NOMO-1 (cell line): ENCODE results near the gene TPBG.

Source experiments
- DNase-seq, 2 experiments: peaks; one replicate each; lab custom pipeline; 2025; ENCODE audit not compliant: unreplicated experiment in 2 of 2; lab: John Stamatoyannopoulos, UW

TPBG gene

DNA sequence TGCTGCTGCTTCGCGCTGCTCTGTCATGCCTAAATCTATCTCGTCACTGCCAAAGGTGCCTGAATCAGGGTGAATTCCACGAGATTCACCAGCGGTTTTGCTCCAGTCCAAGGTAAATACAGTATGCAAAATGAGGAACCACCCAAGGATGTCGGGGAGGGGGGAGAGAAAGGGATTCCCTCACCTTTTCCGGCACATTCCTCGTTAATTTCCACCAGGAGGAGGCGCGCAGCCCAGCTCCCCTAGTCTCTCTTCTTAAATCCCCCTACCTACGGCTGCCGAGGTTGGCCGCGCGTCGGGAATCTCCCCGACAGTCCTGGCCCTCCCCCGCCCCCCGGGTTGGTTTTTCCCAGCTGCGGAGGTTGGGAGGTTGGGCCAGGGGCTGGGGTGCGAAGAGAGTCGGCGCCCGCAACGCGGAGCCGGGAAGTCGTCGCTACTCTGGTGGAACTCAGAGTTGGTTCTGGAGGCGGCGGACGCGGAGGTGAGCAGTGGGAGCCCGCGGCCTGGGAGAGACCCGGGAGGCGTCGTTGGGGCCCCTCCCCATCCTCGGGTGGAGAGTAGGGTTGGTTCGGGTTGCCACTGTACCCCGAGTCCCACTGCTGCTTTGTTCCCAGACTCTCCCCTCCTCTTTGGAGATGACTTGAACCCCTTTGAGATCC lies at the start of gene TPBG:
Gene TPBG, plus strand, starts transcription at position 390 of the 659 bp plus-strand sequence. CDS start 1,145 bp downstream, outside the sequence.
- peak in 1 of 2 experiments; percentile 24 for DNase-seq

GRCh38 chr6:82322386-82322785 lies 41.2 kb upstream of the TPBG start:
- DNase-seq = no peak

DNA sequence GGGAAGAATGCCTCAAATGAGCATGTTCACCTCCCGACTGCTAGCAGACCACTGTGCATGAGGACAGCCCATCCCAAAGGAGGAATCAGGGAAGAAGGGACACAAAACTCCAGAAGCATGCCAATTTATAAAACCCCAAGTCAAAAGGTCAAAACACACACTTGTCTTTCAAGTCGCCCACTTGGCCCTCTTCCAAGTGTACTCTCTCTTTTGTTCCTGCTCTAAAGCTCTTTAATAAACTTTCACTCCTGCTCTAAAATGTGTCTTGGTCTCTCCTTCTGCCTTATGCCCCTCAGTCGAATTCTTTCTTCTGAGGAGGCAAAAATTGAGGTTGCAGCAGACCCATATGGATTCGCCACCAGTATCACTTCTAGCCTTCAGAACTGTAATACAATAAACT lies 33.9 kb upstream of the TPBG start:
- no peak for DNase-seq

DNA sequence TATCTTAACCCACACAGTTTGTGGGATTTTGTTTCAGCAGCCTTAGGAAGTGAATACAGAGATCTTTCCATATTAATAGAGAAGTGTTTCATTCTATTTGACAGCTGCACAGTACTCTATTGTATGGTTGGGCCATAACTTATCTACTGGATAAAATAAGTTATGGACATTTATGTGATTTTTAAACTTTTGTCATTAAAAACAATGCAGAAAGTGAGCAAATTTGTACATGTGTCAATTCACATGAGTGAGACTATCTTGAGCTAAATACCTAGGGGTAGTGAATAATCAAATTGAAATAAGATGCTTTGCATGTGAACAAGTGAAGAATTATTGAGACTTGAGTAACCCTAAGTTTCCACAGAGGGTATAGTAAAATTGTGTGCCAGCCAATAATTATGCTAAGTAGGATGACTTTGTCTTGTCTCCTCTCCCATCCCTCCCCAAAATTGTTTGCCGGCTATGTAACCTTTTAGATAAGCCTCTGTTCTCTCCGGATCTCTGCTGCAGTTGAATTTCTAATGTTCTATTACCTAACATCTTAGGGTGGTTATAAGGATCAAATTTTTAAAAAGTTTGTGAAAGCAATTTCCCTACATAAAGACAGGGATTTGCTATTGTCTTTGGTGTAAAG lies 33.3 kb upstream of the TPBG start:
- DNase-seq = no peak

DNA sequence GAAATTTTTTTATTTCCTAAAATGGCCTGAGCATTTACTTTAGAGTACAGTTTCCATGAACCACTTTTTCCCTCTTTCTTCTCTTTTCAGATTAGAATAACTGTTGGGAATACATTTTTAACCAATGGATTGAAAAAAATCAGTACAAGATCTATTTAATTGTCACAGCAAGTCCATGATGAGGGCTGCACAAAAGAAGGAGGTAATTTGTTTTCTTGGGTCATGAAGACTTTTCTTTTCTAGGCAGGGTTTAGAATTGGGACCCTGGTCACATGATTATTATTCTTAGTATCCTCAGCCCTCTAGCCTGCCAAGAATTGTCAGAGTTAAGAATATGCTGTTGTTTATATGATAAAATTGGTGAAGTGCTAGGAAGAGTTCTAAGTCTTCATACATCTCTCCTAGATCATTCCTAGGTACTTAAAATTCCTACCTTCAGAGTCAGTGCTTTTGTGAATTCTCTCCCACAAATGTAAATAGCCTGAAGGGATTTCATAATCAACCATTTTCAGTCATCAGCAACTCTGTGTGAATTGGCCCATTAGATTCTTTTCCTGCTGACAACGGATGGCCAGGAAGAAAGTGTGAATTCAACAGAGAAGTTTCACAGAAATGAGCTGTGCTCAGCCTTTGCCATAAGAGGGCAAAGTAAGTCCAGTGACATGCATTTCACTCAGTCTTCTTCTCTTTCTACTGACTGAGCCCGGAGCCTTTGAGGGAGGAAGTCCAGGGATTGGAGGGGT lies 32.4 kb upstream of the TPBG start:
- no peak for DNase-seq

DNA sequence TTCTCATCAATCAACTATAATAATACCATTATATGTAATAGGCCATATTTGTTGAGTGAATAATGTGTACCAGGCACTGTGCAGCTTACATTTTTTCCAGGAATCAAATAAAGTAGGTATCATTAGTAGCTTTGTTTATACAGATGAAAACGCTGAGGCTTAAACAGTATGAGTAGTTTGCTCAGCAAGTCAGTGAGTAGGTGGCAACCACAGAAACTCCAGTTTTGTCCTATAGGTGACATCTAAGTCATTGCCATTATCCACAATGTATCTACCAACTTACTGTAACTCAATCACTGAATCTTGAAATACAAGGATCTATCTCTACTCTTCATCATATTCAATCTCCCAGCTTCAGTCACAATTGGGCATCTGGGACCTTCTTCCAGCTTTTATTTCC lies 29.8 kb upstream of the TPBG start:
- DNase-seq = no peak

DNA sequence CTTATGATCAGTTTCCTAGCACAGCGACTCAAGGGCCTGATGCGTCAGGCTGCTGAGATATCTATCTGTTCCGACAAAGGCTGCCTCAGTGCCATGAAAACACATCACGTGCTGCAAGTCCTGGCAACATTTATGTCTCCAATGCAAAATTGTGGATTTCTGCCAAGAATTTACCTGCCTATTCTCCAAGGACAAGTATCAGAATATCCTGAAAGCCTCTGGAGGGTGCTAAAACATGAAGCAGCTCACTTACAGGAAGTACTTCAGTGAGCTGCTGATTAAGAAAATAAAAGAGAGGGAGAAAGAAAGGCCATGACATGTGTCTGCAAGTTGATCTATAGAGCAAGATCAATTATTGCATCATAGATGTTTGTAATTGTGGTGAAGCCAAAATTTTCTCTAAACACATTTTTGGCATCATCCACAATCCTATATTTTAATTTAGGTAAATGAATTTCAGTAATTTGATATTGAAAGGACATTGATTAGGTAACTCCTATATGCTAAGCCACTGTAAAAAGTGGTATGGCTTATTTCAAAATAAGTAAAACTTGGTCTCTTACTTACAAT lies 25.8 kb upstream of the TPBG start:
- DNase-seq = no peak

DNA sequence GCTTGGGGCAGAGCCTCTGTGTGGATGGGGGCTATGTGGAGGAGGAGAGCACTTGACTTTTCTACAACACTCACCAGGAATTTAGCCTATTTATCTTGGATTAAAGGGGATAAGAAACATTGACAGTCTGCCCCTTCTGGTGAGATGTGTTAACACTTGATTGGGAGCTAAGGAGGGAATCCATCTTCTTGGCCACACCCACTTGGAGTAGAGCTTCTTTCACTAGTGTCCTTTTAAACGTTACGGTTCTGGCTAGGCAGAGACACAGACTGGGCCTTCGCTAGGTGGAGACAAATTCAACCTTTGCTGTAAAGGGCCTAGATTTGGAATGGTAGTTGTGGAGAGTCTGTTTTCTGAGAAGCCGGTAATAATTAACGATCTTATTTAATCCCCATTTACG lies 15.5 kb upstream of the TPBG start:
- no peak for DNase-seq

DNA sequence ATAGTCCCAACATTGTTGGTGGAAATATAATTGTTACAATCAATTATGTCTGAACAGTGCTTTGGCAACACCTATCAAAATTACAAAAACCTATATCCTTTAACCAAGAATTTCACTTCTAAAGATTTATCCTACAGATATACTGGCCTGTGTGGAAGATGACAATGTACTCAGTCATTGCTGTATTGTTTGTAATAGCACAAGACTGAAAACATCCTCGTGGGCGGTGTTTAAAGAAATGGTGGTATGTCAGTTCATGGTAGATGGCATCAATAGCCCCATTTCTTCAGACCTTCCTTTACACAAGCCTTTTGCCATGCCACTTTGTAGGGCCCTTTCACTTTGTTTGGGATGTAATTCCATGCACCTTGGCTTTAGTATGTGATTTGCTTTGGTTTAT lies 9.8 kb upstream of the TPBG start:
- DNase-seq = no peak

DNA sequence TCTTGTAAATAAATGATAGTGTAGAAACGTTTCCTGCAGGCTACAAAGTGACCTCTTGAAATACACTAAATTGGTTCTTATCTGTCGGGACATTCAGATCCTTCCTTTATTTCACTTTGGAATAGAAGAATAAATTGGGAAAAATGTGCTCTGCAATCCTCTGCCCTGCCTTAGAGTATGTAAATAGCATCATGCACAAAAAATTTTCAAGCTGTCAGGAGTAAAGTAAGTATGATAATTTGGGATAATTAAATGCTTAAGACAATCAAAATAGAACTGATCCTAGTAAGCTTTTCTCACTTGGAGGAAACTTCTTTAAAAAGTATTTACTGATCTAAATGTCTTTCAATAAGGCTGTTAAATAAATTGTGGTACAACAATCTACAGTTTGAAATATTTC lies 3.1 kb upstream of the TPBG start:
- no peak for DNase-seq

DNA sequence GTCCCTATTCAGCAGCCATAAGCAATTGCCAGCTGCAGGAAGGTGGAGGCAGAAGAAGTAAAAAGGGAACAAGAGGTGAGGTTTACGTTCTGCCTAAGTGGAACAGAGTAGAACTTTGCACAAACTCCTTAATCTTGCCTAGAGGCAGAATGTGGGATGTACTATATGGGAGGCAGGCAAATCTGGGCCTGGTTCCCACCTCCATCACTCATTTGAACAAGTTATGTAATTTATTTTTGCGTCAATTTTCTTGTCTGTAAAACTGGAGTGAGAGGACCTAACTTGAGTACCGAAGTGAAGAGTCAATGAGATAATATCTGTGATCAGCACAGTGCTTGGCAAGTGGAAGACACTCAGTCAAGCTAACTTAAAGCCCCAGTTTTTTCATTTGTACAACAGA lies 2.0 kb upstream of the TPBG start:
- DNase-seq = no peak

GRCh38 chr6:82362144-82362543 lies 1.5 kb upstream of the TPBG start:
- DNase-seq = no peak

- no peak for DNase-seq
Measured at GRCh38 chr6:82362878-82363427, 664 bp upstream of the TPBG start.

GRCh38 chr6:82364087-82365015 lies 734 bp downstream of the TPBG start:
- DNase-seq = no peak

DNA sequence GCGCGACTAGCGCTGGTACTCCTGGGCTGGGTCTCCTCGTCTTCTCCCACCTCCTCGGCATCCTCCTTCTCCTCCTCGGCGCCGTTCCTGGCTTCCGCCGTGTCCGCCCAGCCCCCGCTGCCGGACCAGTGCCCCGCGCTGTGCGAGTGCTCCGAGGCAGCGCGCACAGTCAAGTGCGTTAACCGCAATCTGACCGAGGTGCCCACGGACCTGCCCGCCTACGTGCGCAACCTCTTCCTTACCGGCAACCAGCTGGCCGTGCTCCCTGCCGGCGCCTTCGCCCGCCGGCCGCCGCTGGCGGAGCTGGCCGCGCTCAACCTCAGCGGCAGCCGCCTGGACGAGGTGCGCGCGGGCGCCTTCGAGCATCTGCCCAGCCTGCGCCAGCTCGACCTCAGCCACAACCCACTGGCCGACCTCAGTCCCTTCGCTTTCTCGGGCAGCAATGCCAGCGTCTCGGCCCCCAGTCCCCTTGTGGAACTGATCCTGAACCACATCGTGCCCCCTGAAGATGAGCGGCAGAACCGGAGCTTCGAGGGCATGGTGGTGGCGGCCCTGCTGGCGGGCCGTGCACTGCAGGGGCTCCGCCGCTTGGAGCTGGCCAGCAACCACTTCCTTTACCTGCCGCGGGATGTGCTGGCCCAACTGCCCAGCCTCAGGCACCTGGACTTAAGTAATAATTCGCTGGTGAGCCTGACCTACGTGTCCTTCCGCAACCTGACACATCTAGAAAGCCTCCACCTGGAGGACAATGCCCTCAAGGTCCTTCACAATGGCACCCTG lies 1.6 kb downstream of the TPBG start:
- no peak for DNase-seq

DNA sequence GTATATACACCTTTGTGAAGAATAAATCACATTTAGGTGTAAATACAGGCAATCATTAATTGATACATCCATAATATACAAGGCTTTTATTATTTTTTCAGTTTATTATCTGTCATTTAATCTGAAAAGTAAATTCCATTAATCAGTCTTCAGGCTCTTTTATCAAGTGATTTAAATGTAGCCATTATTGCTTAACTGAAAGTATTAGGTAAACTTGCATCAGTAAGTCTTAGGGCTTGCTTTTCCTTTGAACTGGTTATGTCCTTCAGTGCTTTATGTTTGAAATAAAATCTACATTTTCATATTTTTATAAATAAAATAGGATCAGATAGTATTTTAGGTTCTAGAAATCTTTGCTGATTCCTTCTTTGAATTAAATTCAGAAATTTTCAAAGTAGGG lies 4.1 kb downstream of the TPBG start:
- DNase-seq = no peak

GRCh38 chr6:82370788-82371187 lies 7.2 kb downstream of the TPBG start:
- no peak for DNase-seq

DNA sequence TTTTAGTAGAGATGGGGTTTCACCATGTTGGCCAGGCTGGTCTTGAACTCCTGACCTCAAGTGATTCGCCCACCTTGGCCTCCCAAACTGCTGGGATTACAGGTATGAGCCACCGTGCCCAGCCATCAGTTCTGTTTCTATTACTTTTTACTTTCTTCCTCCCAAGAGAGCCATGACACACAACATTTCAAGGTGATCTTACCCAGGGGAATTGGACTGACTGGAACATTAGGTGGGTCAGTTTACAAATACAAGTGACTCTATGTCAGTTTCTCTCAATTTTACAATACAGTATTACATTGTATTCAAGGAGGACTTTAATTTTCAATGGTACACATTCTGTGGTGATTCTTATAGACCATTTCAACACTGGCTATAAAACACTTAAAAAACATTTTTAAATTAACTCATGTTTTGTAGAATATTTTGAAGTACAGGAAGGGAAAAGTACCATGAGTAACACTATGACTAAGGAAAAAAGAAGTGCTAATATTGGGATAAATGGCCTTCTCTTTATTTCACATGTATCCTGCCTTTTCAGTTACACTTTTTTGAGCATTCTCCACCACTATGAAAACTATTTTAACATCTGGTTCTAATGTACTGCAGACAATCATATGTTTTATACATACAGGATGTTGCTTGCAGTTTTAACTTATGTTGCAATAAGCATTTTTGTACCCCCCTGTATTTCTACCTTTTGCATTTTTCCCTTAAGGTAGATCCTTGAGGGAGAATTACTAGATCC lies 8.4 kb downstream of the TPBG start:
- no peak for DNase-seq

DNA sequence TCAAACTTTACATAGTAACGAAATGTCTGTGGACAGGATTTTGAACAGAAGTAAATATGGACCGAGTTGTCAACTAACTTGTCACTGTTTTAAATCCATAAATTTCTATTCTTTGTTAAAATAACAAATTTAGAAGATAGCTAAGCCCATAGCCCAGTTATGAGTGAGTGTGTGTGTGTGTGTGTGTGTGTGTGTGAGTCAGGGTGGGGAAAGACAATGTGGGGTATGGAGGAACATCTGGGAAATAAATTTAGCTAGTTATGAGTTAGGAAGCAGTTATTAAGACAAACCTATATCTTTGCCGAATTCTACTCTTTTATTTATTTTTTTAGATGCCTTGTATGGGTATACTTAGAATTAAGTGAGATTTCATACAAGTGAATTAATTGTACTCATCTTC lies 9.0 kb downstream of the TPBG start:
- DNase-seq = no peak
